ENCODE results near the gene CHD9NB. TPM values are rescaled to one million over a fixed set of nuclear protein-coding genes. Genes with fewer than 3 reads are reported as not detected.

CHD9NB gene
- polyA plus RNA-seq, 2 of the 4 experiments (the other 2 are of a cell fraction), result 2.0 to 2.8 TPM

GRCh38 chr16:53007095-53007494 is 45.6 kb downstream of the CHD9NB start:
- H3K4me2 ChIP-seq, result no peak overlapping the region
- 0 out of 6 replicates have a peak, but pooled peaks of 1 of the 2 experiments have one; percentile 24 for ATAC-seq
- ChIA-PET POLR2A (no interaction called here), CTCF (no interaction called here)
- 52% methylated on average over 1 of the region's 1 CpG for WGBS (ENCODE audit: missing lambda C conversion rate)
- H3K4me1 ChIP-seq, result no peaks in the 10 kb centered on the region
- H3K4me3 ChIP-seq, result no peak overlapping the region
- no peak overlapping the region for H3K27ac ChIP-seq
- TF ChIP-seq ZNF302 (CRISPR knock-in tag; IDR thresholded peaks at IDR 0.05) (no peak), HMGXB4 (CRISPR knock-in tag; IDR thresholded peaks at IDR 0.05; ENCODE audit: borderline replicate concordance) (no peak), FOSB (CRISPR knock-in tag; IDR thresholded peaks at IDR 0.05) (no peak), ZC3H11A (IDR thresholded peaks at IDR 0.05) (no peak), ZSCAN20 (CRISPR knock-in tag; IDR thresholded peaks at IDR 0.05) (no peak), HOXB13 (CRISPR knock-in tag; IDR thresholded peaks at IDR 0.05; ENCODE audit: low read depth) (no peak), POLR2A (IDR thresholded peaks at IDR 0.05; ENCODE audit: low read length) (no peak), TFCP2L1 (CRISPR knock-in tag; IDR thresholded peaks at IDR 0.05) (no peak), HOXB5 (CRISPR knock-in tag; IDR thresholded peaks at IDR 0.05) (no peak), BCL3 (IDR thresholded peaks at IDR 0.05) (no peak), MAZ (IDR thresholded peaks at IDR 0.05; ENCODE audit: borderline replicate concordance, low read depth, low read length) (no peak), ATOH8 (CRISPR knock-in tag; IDR thresholded peaks at IDR 0.05; ENCODE audit: low read depth) (no peak), SREBF2 (IDR thresholded peaks at IDR 0.05) (no peak), CHD4 (IDR thresholded peaks at IDR 0.05; ENCODE audit: borderline replicate concordance) (no peak)
- H3K9me3 ChIP-seq, result no peaks in the 10 kb centered on the region
- no peak for DNase-seq (ENCODE audit: low read depth in 1 of 2, low spot score in 1 of 2)
- FAIRE-seq, result no peak

- no peaks in the 10 kb centered on the region for H3K4me1 ChIP-seq
- ATAC-seq, result no peak
- POLR2A ChIA-PET, result no interaction called here
- H3K4me2 ChIP-seq, result no peak overlapping the region
- CTCF ChIA-PET, result interaction anchor here (0.9 kb wide), 1 partner anchor 24 kb away, joined by 3 read pairs; no protein-coding TSS in a partner anchor
- FAIRE-seq, result no peak
- no peak for TF ChIP-seq HMGXB4 (CRISPR knock-in tag; IDR thresholded peaks at IDR 0.05; ENCODE audit: borderline replicate concordance)
- TF ChIP-seq NR3C1 (IDR thresholded peaks at IDR 0.05), result no peak
- no peak for TF ChIP-seq HOXB13 (CRISPR knock-in tag; IDR thresholded peaks at IDR 0.05; ENCODE audit: low read depth)
- no peak for TF ChIP-seq ZFP36 (IDR thresholded peaks at IDR 0.05; ENCODE audit: borderline replicate concordance, partially characterized antibody)
- no peak for TF ChIP-seq HOXB5 (CRISPR knock-in tag; IDR thresholded peaks at IDR 0.05)
- no peak for TF ChIP-seq SREBF2 (IDR thresholded peaks at IDR 0.05)
- TF ChIP-seq RFX5 (IDR thresholded peaks at IDR 0.05), result no peak
- TF ChIP-seq EHF (CRISPR knock-in tag; IDR thresholded peaks at IDR 0.05), result no peak
- TF ChIP-seq USF2 (IDR thresholded peaks at IDR 0.05), result no peak
- TF ChIP-seq CHD4 (IDR thresholded peaks at IDR 0.05; ENCODE audit: borderline replicate concordance), result no peak
- no peak for TF ChIP-seq RNF2 (IDR thresholded peaks at IDR 0.05; ENCODE audit: borderline replicate concordance, low read depth)
- TF ChIP-seq ZC3H11A (IDR thresholded peaks at IDR 0.05), result no peak
- no peak for TF ChIP-seq GATA3 (IDR thresholded peaks at IDR 0.05; ENCODE audit: borderline replicate concordance)
- H3K27ac ChIP-seq, result no peak overlapping the region
- no peak overlapping the region for H3K4me3 ChIP-seq
- no peak for DNase-seq (ENCODE audit: low read depth in 1 of 2, low spot score in 1 of 2)
- no peaks in the 10 kb centered on the region for H3K9me3 ChIP-seq
- 39% methylated on average over 1 of the region's 1 CpG for WGBS (ENCODE audit: missing lambda C conversion rate)
These were observed 54.8 kb downstream of the CHD9NB start for GRCh38 chr16:52997922-52998321.
